HG03439 (cell line): ENCODE measurements around the gene SEMA7A.
"Not testable (repeated sequence)": the region's sequence is repeated elsewhere in the genome, so short reads cannot be mapped to it uniquely, and the experiment has no call there.

Experiments
- ATAC-seq: cut with Tn5 transposase; IDR thresholded peaks from one replicate; pipeline ENCODE4 v1.9.1; 2021; ENCODE audit warnings: mild to moderate bottlenecking, moderate library complexity; ENCODE audit not compliant: unreplicated experiment

SEMA7A gene

GRCh38 chr15:74433592-74434262, at the start of gene SEMA7A:
TSS of gene SEMA7A (minus strand) at chr15:74433958. CDS start at chr15:74433918, 40 bp downstream.
- peak; percentile 56 for ATAC-seq

GRCh38 chr15:74482661-74483060, 48.9 kb upstream of the SEMA7A start:
- no peak for ATAC-seq

GRCh38 chr15:74480364-74480763, 46.6 kb upstream of the SEMA7A start:
- ATAC-seq = not testable (repeated sequence)

- not testable (repeated sequence) for ATAC-seq
These were observed 37.9 kb upstream of the SEMA7A start for GRCh38 chr15:74471621-74472020.

GRCh38 chr15:74470631-74471395, 37.1 kb upstream of the SEMA7A start:
- no peak for ATAC-seq

- ATAC-seq = no peak
These were observed 34.7 kb upstream of the SEMA7A start for GRCh38 chr15:74468341-74469032.

- no peak for ATAC-seq
These were observed 32.8 kb upstream of the SEMA7A start for GRCh38 chr15:74466570-74466969.

GRCh38 chr15:74464897-74465296, 31.1 kb upstream of the SEMA7A start:
- no peak for ATAC-seq

- no peak for ATAC-seq
These were observed 30.5 kb upstream of the SEMA7A start for GRCh38 chr15:74464216-74464615.

- ATAC-seq = no peak
These were observed 29.9 kb upstream of the SEMA7A start for GRCh38 chr15:74463634-74464033.

GRCh38 chr15:74461847-74462511, 28.2 kb upstream of the SEMA7A start:
- ATAC-seq = no peak

- peak; percentile 85 for ATAC-seq
These were observed 27.4 kb upstream of the SEMA7A start, which contains the start of gene UBL7 for GRCh38 chr15:74460871-74461846. TSS of gene UBL7 (minus strand) at chr15:74461160. CDS start at chr15:74458867, 2,293 bp downstream.

GRCh38 chr15:74460298-74460697, 26.5 kb upstream of the SEMA7A start:
- no peak for ATAC-seq

- ATAC-seq = not testable (repeated sequence)
These were observed 26.0 kb upstream of the SEMA7A start for GRCh38 chr15:74459798-74460197.

GRCh38 chr15:74458473-74458872, 24.7 kb upstream of the SEMA7A start:
- ATAC-seq = no peak

GRCh38 chr15:74457036-74457435, 23.3 kb upstream of the SEMA7A start:
- ATAC-seq = not testable (repeated sequence)

- ATAC-seq = no peak
These were observed 21.2 kb upstream of the SEMA7A start for GRCh38 chr15:74454764-74455500.

GRCh38 chr15:74453925-74454763, 20.4 kb upstream of the SEMA7A start:
- ATAC-seq = no peak
